Measurements from ENCODE around the gene RNF113A.
"Not testable (repeated sequence)": the region's sequence is repeated elsewhere in the genome, so short reads cannot be mapped to it uniquely, and the experiment has no call there.

Gene RNF113A

DNA sequence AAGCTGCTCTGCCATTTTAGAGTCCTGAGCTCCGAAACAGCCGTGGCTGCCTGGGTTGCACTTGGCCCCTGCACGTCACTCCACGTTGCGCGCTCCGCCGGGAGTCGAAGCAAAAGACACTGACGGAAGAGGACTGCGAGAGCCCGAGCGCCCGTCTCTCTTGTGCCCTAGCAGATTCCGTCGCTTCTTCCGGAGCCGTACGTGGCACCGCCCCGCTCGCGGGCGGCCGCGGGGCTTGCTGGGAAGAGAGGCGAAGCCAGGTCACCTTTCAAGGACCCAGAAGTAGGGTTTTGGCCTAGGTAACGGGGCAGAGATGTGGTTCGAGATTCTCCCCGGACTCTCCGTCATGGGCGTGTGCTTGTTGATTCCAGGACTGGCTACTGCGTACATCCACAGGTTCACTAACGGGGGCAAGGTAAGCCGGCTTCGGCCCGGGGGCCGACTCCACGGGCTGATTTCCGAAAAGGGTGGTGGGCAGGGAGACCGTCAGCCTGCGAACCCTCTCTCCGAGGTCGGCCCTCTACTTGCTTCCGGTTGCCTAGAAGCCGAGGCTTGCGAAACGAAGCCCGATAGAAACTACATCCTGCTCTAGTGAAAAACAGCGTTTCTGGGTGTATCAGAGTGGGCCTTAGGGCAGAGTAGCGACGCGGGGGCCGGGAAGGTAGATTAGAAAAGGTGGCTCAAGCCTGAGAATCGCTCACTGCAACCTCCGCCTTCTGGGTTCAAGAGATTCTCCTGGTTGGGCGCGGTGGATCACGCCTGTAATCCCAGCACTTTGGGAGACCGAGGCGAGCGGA is at the start of gene RNF113A, which contains the start of gene NDUFA1:
Gene RNF113A, minus strand, starts transcription at position 135 of the 797 bp plus-strand sequence. Its CDS starts 120 bp downstream, at position 15.
Gene NDUFA1, plus strand, starts transcription at position 234 of the 797 bp plus-strand sequence. Its CDS starts 80 bp downstream, at position 314.
- Mint-ChIP-seq H3K27ac (peak within 1 kb of the TSS; percentile 99), H3K4me3 (peak within 1 kb of the TSS; percentile 100), H3K27me3 (no peaks in the 10 kb centered on the region), H3K36me3 (ENCODE audit: low read depth) (peaks cover 19% of the 10 kb centered on the region), H3K9me3 (no peaks in the 10 kb centered on the region), H3K4me1 (peaks cover 17% of the 10 kb centered on the region)
- ATAC-seq, result peak; percentile 95
- DNase-seq, result peak; percentile 80

DNA sequence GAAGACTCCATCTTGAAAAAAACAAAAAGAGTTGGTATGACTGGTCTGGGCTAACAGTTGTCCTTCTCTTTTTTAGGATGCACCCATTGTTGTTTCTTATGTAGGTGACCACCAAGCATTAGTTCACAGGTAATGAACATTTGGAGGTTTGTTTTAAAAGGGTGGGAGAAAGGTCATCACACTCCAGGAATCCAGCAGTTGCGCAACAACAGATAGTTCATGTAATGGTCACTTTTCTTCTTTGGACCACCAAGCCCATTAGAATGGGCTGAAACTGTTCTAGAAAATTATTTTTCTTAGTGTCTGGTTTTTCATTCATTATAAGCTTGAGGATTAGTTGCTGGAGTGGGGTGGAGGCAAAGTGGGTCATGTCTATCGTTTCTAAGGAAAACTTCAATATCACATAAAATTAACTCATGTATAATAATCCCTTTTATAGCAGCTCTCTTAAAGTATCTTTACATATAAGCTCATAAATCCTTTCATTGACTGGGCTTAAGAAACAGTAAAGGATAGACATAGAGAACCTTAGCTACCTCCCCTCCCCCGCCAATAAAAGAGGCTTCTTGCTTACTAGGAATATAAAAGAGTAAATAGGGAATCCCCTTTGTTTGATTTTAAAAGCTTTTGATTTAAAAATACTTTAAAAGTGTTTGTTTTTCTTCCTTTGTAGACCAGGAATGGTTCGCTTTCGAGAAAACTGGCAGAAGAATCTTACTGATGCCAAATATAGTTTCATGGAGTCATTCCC is 48.5 kb upstream of the RNF113A start:
- no peak overlapping the region for H3K27ac Mint-ChIP-seq
- peaks cover under 1% of the 10 kb centered on the region for H3K36me3 Mint-ChIP-seq (ENCODE audit: low read depth)
- no peaks in the 10 kb centered on the region for H3K9me3 Mint-ChIP-seq
- DNase-seq (no peak), ATAC-seq (no peak)
- H3K4me1 Mint-ChIP-seq, result no peaks in the 10 kb centered on the region
- H3K27me3 Mint-ChIP-seq, result no peaks in the 10 kb centered on the region
- no peak overlapping the region for H3K4me3 Mint-ChIP-seq

DNA sequence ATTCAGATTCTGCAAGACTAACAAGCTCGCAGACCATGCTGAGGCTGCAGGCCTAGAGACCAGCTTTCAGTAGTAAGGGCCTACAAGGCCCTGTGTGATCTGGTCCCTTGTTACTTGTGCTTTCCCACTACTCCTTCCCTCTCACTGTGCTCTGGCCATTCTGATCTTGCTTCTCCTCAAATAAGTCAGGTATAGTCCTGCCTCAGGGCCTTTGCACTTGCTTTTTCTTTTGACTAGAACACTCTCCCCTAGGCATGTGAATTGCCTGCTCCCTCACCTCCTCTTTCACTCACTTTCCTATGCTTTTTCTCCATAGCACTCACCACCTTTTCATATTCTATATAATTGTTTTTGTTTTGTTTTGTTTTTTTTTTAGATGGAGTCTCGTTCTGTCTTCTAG is 46.3 kb upstream of the RNF113A start:
- no peaks in the 10 kb centered on the region for H3K9me3 Mint-ChIP-seq
- no peak for ATAC-seq
- no peaks in the 10 kb centered on the region for H3K36me3 Mint-ChIP-seq (ENCODE audit: low read depth)
- DNase-seq, result no peak
- H3K4me3 Mint-ChIP-seq, result no peak overlapping the region
- H3K27me3 Mint-ChIP-seq, result no peaks in the 10 kb centered on the region
- no peaks in the 10 kb centered on the region for H3K4me1 Mint-ChIP-seq
- no peak overlapping the region for H3K27ac Mint-ChIP-seq

DNA sequence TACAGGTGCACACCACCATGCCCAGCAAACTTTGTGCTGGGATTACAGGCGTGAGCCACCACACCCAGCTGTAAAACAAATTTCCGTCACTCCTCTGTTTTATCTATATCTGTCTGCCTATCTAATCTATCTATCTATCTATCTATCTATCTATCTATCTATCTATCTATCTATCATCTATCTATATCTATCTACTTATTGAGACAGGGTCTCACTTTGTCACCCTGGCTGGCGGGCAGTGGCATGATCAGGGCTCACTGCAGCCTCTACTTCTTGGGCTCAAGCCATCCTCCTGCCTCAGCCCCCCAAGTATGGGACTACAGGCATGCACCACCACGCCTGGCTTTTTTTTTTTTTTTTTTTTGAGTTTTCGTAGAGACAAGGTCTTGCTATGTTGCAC is 44.8 kb upstream of the RNF113A start:
- Mint-ChIP-seq H3K36me3 (ENCODE audit: low read depth) (no peaks in the 10 kb centered on the region), H3K4me3 (no peak overlapping the region), H3K27me3 (no peaks in the 10 kb centered on the region), H3K4me1 (no peaks in the 10 kb centered on the region), H3K9me3 (no peaks in the 10 kb centered on the region), H3K27ac (no peak overlapping the region)
- ATAC-seq (no peak), DNase-seq (no peak)

DNA sequence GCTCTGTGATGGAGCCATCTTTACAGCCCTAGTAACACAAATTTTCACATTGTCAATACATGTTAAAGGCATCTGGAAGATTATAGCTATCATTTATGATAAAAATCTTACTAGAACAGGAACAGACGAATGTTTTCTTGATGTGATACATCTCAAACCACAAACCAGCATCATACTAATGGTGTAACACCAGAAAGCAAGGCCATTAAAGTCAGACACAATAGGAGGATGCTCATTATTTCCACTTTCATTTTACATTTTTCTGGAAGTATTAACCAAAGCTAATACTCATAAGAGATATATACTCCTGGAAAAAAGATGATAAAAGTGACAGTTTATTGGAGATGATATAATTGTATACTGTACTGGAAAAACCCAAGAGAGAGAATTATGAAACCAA is 29.4 kb upstream of the RNF113A start:
- no peak overlapping the region for H3K27ac Mint-ChIP-seq
- ATAC-seq (no peak), DNase-seq (no peak)
- H3K36me3 Mint-ChIP-seq (ENCODE audit: low read depth), result no peaks in the 10 kb centered on the region
- no peaks in the 10 kb centered on the region for H3K9me3 Mint-ChIP-seq
- H3K27me3 Mint-ChIP-seq, result no peaks in the 10 kb centered on the region
- H3K4me3 Mint-ChIP-seq, result no peak overlapping the region
- no peaks in the 10 kb centered on the region for H3K4me1 Mint-ChIP-seq

DNA sequence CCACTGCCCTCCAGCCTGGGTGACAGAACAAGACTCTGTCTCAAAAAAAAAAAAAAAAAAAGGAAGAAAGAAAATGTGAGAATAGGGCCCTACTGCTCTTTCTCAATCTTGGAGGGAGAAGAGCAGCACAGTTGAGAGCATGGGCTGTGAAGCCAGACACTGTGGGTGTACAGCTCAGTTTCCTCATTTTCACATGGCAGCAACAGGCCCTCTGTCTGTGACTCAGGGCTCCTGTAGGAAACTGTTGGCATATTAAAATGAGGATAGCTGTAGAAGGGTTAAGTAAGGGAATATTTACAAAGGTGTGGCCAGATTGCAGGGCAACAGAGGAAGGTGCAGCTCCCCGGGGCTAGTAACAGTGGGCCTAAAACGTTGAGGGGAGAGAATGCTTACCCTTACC is 27.6 kb upstream of the RNF113A start:
- Mint-ChIP-seq H3K27ac (no peak overlapping the region), H3K27me3 (no peaks in the 10 kb centered on the region), H3K9me3 (no peaks in the 10 kb centered on the region), H3K36me3 (ENCODE audit: low read depth) (no peaks in the 10 kb centered on the region), H3K4me1 (no peaks in the 10 kb centered on the region), H3K4me3 (no peak overlapping the region)
- ATAC-seq (no peak), DNase-seq (no peak)

DNA sequence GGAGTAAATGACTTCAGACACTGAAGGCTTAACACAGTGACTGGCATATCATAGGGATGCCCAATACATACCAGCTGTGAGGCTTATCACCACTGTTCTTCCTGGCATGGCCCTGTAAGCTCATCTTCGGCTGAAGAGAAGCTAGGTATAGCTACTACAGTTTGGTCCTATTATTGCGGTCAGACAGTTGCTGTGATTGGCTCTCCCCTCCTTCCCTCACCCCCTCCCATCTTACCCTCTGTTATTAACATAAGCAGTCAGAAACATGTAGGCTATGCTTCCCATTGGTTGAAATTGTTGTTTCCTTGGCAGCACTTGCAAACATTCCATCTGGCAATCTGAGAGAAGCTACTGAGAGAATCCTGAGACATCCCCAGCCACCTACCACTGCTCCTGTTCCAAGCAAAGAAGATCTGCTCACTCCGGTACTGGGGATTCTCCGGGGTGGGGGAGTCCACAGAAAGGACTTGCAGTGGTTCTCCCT is 24.4 kb upstream of the RNF113A start, which contains the start of gene AKAP14:
Gene AKAP14, plus strand, starts transcription at position 51 of the 484 bp plus-strand sequence. CDS start 7,331 bp downstream, outside the sequence.
- Mint-ChIP-seq H3K4me1 (no peaks in the 10 kb centered on the region), H3K36me3 (ENCODE audit: low read depth) (no peaks in the 10 kb centered on the region), H3K27me3 (no peaks in the 10 kb centered on the region), H3K4me3 (no peak within 1 kb of the TSS), H3K9me3 (no peaks in the 10 kb centered on the region), H3K27ac (no peak within 1 kb of the TSS)
- ATAC-seq (no peak), DNase-seq (no peak)

DNA sequence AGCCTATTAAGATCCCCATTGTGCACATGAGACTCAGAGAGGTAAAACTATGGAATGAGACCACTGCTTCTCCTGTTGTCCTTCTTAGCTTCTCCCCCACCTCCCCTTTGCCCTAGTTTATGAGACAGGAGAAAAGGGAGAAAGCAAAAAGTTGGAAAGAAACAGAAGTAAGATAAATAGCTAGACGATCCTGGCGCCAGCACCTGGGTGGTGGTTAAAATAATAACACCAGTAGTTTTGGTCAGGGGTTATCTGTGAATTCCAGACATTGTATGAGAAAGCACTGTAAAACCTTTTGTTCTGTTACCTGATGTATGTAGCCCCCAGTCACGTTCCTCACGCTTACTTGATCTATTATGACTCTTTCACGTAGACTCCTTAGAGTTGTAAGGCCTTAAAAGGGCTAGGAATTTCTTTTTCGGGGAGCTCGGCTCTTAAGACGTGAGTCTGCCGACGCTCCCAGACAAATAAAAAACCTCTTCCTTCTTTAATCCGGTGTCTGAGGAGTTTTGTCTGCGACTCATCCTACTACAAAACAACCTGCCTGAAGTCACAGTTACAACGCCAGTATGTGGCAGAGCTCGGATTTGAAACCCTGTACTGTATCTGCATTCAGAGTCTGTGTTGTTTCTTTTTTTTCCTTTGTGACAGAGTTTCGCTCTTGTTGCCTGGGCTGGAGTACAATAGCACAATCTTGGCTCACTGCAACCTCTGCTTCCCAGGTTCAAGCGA is 20.6 kb upstream of the RNF113A start:
- not testable (repeated sequence) for H3K4me3 Mint-ChIP-seq; H3K27me3 Mint-ChIP-seq; ATAC-seq; H3K9me3 Mint-ChIP-seq; DNase-seq; H3K27ac Mint-ChIP-seq; H3K4me1 Mint-ChIP-seq; H3K36me3 Mint-ChIP-seq (ENCODE audit: low read depth)

DNA sequence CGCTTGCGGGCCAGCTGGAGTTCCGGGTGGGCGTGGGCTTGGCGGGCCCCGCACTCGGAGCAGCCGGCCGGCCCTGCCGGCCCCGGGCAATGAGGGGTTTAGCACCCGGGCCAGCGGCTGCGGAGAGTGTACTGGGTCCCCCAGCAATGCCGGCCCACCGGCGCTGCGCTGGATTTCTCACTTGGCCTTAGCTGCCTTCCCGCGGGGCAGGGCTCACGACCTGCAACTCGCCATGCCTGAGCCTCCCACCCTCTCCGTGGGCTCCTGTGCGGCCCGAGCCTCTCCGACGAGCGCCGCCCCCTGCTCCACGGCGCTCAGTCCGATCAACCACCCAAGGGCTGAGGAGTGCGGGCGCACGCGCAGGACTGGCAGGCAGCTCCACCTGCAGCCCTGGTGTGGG is 19.1 kb upstream of the RNF113A start:
- DNase-seq; H3K27me3 Mint-ChIP-seq; H3K4me1 Mint-ChIP-seq; H3K36me3 Mint-ChIP-seq (ENCODE audit: low read depth); ATAC-seq; H3K9me3 Mint-ChIP-seq; H3K4me3 Mint-ChIP-seq; H3K27ac Mint-ChIP-seq: not testable (repeated sequence)

DNA sequence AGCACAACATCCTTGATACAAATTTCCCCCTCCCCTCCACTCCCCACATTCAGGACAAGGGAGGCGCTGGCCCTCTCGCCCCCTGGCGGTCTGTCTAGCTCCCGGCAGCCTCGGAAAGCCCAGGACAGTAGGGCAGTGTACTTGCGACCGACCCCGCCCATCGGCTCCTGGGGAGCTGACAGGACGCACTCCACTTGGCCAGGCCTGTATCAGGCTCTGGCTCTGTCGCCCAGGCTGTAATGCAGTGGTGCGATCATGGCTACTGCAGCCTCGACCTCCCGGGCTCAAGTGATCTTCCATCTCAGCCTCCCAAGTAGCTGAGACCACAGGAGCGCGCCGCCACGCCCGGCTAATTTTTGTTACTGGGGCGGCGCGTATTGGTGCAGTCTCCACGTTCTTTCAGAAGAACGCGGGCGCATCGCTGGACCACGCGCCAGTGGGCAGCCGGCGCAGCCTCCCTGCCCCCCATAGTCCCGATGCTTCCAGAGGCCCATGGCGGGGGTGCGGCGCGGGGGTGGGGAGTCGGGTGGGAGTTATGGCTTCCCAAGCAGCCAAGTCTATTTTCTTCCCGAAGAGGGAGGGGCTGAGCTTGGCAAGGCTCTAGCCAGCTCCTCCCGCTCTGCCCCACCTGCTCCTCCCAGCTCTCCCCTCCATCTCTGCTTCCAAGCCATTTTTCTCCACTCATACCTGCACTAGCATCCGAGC is 16.3 kb upstream of the RNF113A start:
- Mint-ChIP-seq H3K4me1 (peaks cover 5% of the 10 kb centered on the region), H3K9me3 (no peaks in the 10 kb centered on the region), H3K27me3 (peaks cover 1% of the 10 kb centered on the region), H3K36me3 (ENCODE audit: low read depth) (no peaks in the 10 kb centered on the region), H3K27ac (no peak overlapping the region), H3K4me3 (peak overlapping the region; percentile 17)
- DNase-seq (peak; percentile 63), ATAC-seq (peak; percentile 91)

DNA sequence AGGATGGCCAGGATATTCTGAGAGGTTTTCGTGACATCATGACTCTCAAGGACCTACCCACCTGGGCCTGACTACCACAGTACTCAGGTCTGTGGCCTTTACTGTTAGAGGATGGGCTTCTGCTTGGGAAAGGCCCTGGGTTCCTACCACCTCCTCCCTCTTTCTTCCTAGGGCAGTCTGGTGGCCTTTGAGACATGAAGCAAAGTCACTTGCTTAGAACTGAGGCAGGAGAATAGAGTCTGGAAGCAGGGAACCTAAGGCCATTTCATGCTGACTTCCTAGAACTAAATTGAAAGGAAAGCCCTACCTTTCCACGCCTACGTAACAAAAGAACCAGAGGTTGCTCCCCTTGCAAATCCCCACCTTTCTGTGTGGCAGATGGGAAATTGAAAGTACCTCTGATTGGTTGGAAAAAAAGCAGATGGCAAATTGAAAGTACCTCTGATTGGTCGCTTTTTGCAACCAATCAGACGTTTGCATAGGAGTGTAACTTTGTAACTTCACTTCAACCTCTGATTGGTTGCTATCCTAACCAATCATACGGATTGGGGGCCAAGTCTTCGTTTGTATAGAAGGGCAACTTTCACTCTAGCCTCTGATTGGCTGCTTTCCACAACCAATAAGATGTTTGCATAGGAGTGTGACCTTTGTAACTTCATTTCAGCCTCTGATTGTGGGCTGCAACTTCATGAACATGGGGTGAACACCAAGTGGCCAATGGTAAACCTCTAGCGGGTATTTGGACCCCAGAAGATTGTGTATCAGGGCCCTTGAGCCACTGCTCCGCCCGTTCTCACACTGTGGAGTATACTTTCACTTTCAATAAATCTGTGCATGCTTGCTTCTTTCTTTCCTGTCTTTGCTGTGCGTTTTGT is 14.3 kb upstream of the RNF113A start:
- no peak for DNase-seq

DNA sequence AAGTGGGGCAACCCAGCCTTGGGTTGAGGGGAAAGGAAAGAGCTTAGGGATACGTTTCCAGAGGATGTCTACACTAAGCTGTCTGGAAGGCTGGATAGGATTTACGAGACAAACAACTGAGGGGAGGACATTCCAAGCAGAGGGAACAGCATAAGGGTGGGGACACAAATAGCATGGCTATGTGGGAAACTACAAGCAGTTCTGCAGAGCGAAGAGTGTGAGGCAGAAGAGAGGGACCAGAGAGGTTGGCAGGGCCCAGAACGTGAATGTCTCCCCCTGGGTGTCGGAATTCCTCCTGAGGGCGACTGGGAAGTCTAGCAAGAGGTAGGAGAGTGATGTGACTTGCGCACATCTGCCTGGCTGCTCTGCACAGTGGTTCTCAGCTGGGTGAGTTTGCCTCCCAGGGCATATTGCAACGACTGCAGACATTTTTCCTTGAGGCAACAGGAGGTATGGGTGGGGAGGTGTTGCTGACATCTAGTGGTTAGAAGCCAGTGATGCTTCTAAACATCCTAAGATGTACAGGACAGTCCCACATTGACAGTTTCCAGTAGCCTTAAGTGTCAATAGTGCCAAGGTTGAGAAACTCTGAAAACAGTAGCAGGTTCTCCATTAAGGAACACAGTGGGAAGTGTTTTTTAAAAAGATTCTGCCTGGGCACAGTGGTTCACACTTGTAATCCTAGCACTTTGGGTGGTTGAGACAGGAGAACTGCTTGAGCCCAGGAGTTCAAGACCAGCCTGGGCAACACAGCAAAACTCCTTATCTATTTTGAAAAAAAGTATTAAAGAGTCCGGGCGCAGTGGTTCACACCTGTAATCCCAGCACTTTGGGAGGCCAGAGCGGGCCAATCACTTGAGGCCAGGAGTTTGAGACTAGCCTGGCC is 9.3 kb upstream of the RNF113A start:
- ATAC-seq, result peak; percentile 85
- Mint-ChIP-seq H3K27ac (no peak overlapping the region), H3K9me3 (no peaks in the 10 kb centered on the region), H3K27me3 (no peaks in the 10 kb centered on the region), H3K4me1 (peaks cover 13% of the 10 kb centered on the region), H3K36me3 (ENCODE audit: low read depth) (peaks cover 13% of the 10 kb centered on the region), H3K4me3 (no peak overlapping the region)
- DNase-seq, result no peak

More for the DNA sequence above, 14.3 kb upstream of the RNF113A start:
- Mint-ChIP-seq H3K4me1 (peaks cover 7% of the 10 kb centered on the region), H3K4me3 (peak overlapping the region; percentile 38), H3K36me3 (ENCODE audit: low read depth) (no peaks in the 10 kb centered on the region), H3K27me3 (peaks cover 1% of the 10 kb centered on the region), H3K27ac (no peak overlapping the region), H3K9me3 (no peaks in the 10 kb centered on the region)
- ATAC-seq, result no peak

Data from activated naive CD8-positive, alpha-beta T cell treated with anti-CD3 and anti-CD28 coated beads, Interleukin-2, amount 50 U/mL, for 24 hours (primary cell).